ENCODE measurements around the gene NOTUM. TPM values are rescaled to one million over a fixed set of nuclear protein-coding genes. Genes with fewer than 3 reads are reported as not detected.
"Not testable (repeated sequence)": the region's sequence is repeated elsewhere in the genome, so short reads cannot be mapped to it uniquely, and the experiment has no call there.

Gene NOTUM
- total RNA-seq, 2 experiments from 2014 or later: 0.15 TPM; not detected in 1

DNA sequence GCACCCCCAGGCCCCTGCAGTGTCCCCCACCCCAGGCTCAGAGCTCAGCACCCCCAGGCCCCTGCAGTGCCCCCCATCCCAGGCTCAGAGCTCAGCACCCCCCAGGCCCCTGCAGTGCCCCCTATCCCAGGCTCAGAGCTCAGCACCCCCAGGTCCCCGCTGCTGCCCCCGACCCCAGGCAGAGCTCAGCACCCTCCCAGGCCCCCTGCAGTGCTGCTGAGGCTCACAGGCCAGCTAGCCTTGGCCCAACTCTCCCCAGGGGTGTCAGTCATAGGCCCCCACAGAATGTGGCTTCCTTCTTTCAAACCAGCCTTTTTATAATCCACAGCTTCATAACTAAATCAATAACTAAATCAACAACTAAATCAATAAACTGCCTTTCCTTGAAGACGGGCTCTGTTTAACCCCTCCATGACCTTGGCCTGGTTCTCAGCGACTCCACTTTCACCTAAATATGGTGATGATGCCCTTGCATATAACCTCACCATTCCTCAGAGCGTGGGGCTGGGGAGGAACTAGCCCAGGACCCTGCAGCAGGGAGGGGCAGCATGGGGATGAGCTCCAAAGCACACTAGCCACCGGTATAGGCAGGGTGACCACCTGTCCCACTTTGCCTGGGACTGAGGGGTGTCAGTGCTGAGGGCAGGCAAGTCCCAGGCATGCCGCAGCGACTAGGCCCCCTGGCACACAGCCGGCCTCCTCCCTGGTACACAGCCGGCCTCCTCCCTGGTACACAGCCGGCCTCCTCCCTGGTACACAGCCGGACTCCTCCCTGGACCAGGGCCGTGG, 5.0 kb downstream of the NOTUM start:
- no peak overlapping the region for H3K27ac Mint-ChIP-seq
- DNase-seq: no peak
- ChIA-PET POLR2A (no interaction called here), CTCF (interaction anchor here (0.7 to 1.0 kb wide), 2 partner anchors 65 to 206 kb away, joined by 3 read pairs; no protein-coding TSS in a partner anchor)
- H3K36me3 Mint-ChIP-seq (ENCODE audit: low read depth): no peaks in the 10 kb centered on the region
- H3K4me1 Mint-ChIP-seq: peaks cover 4% of the 10 kb centered on the region
- H3K9me3 Mint-ChIP-seq: no peaks in the 10 kb centered on the region
- peaks cover 19% of the 10 kb centered on the region for H3K27me3 Mint-ChIP-seq
- no peak overlapping the region for H3K4me3 Mint-ChIP-seq

DNA sequence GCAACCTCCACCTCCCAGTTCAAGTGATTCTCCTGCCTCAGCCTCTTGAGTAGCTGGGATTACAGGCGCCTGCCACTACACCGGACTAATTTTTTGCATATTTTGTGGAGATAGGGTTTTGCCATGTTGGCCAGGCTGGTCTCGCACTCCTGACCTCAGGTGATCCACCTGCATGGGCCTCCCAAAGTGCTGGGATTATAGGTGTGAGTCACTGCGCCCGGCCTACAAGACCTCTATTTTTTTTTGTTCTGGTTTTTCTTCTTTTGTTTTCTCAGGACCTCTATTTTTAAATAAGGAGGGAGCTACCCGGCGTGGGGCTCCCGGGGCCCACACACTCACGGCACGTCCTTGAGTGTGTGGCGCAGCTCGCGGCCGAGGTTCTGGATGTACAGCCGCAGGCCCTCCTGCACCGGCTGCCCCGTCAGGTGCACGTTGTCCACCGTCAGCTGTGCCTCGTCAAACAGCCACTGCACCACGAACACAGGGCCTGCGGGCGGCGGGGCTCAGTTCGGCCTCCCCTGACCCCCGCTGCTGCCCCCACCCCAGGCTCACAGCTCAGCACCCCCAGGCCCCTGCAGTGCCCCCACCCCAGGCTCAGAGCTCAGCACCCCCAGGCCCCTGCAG, 5.8 kb downstream of the NOTUM start:
- DNase-seq: no peak
- Mint-ChIP-seq H3K4me1 (peaks cover 4% of the 10 kb centered on the region), H3K27me3 (peaks cover 22% of the 10 kb centered on the region), H3K4me3 (no peak overlapping the region), H3K9me3 (no peaks in the 10 kb centered on the region), H3K27ac (no peak overlapping the region), H3K36me3 (ENCODE audit: low read depth) (no peaks in the 10 kb centered on the region)
- ChIA-PET POLR2A (interaction anchor here (0.9 kb wide), 1 partner anchor 23 kb away, joined by 3 read pairs; no protein-coding TSS in a partner anchor), CTCF (interaction anchor here (0.7 to 1.0 kb wide), 2 partner anchors 66 to 207 kb away, joined by 3 read pairs; no protein-coding TSS in a partner anchor)

- no peaks in the 10 kb centered on the region for H3K9me3 Mint-ChIP-seq
- H3K27me3 Mint-ChIP-seq: peaks cover 22% of the 10 kb centered on the region
- ChIA-PET POLR2A (interaction anchor here (0.8 to 1.1 kb wide), 3 partner anchors 11 to 69 kb away, joined by 3 read pairs; partner anchors contain the start of gene LRRC45), CTCF (interaction anchor here (0.7 to 1.2 kb wide), 5 partner anchors 10 to 744 kb away, joined by 3 to 5 read pairs (median 3); partner anchors contain the start of genes MAFG and RAB40B)
- peaks cover 4% of the 10 kb centered on the region for H3K4me1 Mint-ChIP-seq
- no peak overlapping the region for H3K4me3 Mint-ChIP-seq
- no peak overlapping the region for H3K27ac Mint-ChIP-seq
- no peaks in the 10 kb centered on the region for H3K36me3 Mint-ChIP-seq (ENCODE audit: low read depth)
- DNase-seq: no peak
Observed at GRCh38 chr17:81954131-81955057, 6.6 kb downstream of the NOTUM start.

DNA sequence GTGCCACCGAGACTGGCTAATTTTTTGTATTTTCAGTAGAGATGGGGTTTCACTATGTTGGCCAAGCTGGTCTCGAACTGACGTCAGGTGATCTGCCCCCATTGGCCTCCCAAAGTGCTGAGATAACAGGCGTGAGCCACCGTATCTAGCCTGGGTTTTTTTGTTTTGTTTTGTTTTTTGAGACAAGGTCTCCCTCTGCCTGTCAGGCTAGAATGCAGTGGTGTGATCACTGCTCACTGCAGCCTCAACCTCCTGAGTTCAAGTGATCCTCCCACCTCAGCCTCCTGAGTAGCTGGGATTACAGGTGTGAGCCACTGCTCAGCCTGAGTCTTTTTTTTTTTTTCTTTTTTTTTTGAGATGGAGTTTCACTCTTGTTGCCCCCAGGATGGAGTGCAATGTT, 7.5 kb downstream of the NOTUM start:
- H3K4me3 Mint-ChIP-seq; DNase-seq; H3K36me3 Mint-ChIP-seq (ENCODE audit: low read depth); H3K27ac Mint-ChIP-seq; H3K4me1 Mint-ChIP-seq; H3K9me3 Mint-ChIP-seq: not testable (repeated sequence)
- ChIA-PET POLR2A (interaction anchor here (1.1 kb wide), 1 partner anchor 10 kb away, joined by 3 read pairs; no protein-coding TSS in a partner anchor), CTCF (interaction anchor here (0.7 to 1.2 kb wide), 4 partner anchors 9 to 68 kb away, joined by 3 to 5 read pairs (median 3); partner anchors contain the start of gene MAFG)
- H3K27me3 Mint-ChIP-seq: peaks cover 15% of the 10 kb centered on the region

- Mint-ChIP-seq H3K27me3 (peaks cover 10% of the 10 kb centered on the region), H3K9me3 (no peaks in the 10 kb centered on the region), H3K4me3 (no peak overlapping the region), H3K36me3 (ENCODE audit: low read depth) (no peaks in the 10 kb centered on the region), H3K27ac (no peak overlapping the region), H3K4me1 (no peaks in the 10 kb centered on the region)
- ChIA-PET CTCF (no interaction called here), POLR2A (interaction anchor here (1.3 kb wide), 1 partner anchor 24 kb away, joined by 3 read pairs; no protein-coding TSS in a partner anchor)
- no peak for DNase-seq
Observed at GRCh38 chr17:81952792-81953228, 8.2 kb downstream of the NOTUM start.

GRCh38 chr17:81951785-81952684, 9.0 kb downstream of the NOTUM start:
- H3K9me3 Mint-ChIP-seq: no peaks in the 10 kb centered on the region
- ChIA-PET CTCF (no interaction called here), POLR2A (interaction anchor here (1.3 kb wide), 1 partner anchor 25 kb away, joined by 3 read pairs; no protein-coding TSS in a partner anchor)
- H3K36me3 Mint-ChIP-seq (ENCODE audit: low read depth): no peaks in the 10 kb centered on the region
- no peak for DNase-seq
- H3K4me1 Mint-ChIP-seq: no peaks in the 10 kb centered on the region
- H3K27ac Mint-ChIP-seq: no peak overlapping the region
- H3K4me3 Mint-ChIP-seq: no peak overlapping the region
- peaks cover 5% of the 10 kb centered on the region for H3K27me3 Mint-ChIP-seq

GRCh38 chr17:81950501-81950900, 10.5 kb downstream of the NOTUM start:
- no peak overlapping the region for H3K4me3 Mint-ChIP-seq
- no peak for DNase-seq
- H3K27ac Mint-ChIP-seq: no peak overlapping the region
- peaks cover 5% of the 10 kb centered on the region for H3K27me3 Mint-ChIP-seq
- no peaks in the 10 kb centered on the region for H3K36me3 Mint-ChIP-seq (ENCODE audit: low read depth)
- no peaks in the 10 kb centered on the region for H3K4me1 Mint-ChIP-seq
- CTCF ChIA-PET: no interaction called here
- H3K9me3 Mint-ChIP-seq: no peaks in the 10 kb centered on the region
- POLR2A ChIA-PET: interaction anchor here (1.2 kb wide), 1 partner anchor 223 kb away, joined by 3 read pairs; no protein-coding TSS in a partner anchor

GRCh38 chr17:81948635-81949378, 12.2 kb downstream of the NOTUM start:
- ChIA-PET CTCF (no interaction called here), POLR2A (no interaction called here)
- peaks cover 5% of the 10 kb centered on the region for H3K27me3 Mint-ChIP-seq
- no peaks in the 10 kb centered on the region for H3K9me3 Mint-ChIP-seq
- H3K4me3 Mint-ChIP-seq: no peak overlapping the region
- H3K4me1 Mint-ChIP-seq: no peaks in the 10 kb centered on the region
- no peak overlapping the region for H3K27ac Mint-ChIP-seq
- no peaks in the 10 kb centered on the region for H3K36me3 Mint-ChIP-seq (ENCODE audit: low read depth)
- DNase-seq: no peak

GRCh38 chr17:81947189-81947588, 13.8 kb downstream of the NOTUM start, which contains the start of gene MYADML2:
TSS of gene MYADML2 (minus strand) at chr17:81947233. CDS start at chr17:81941741, 5,492 bp downstream.
- ChIA-PET POLR2A (no interaction called here), CTCF (no interaction called here)
- Mint-ChIP-seq H3K27ac (no peak within 1 kb of the TSS), H3K27me3 (peaks cover 2% of the 10 kb centered on the region), H3K4me3 (no peak within 1 kb of the TSS), H3K36me3 (ENCODE audit: low read depth) (no peaks in the 10 kb centered on the region), H3K9me3 (no peaks in the 10 kb centered on the region), H3K4me1 (no peaks in the 10 kb centered on the region)
- DNase-seq: no peak

DNA sequence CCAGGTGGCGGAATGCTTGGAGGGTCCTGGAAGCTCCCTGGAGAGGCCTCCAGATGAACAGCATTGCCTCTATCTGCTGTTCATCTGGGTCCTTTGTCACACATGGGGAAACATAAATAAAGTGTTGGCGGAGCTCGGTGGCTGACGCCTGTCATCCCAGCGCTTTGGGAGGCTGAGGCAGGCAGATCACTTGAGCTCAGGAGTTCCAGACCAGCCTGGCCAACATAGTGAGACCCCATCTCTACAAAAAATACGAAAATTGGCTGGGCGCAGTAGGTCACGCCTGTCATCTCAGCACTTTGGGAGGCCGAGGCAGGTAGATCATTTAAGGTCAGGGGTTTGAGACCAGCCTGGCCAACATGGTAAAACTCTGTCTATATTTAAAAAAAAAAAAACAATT, 16.1 kb downstream of the NOTUM start:
- H3K4me1 Mint-ChIP-seq: no peaks in the 10 kb centered on the region
- H3K4me3 Mint-ChIP-seq: no peak overlapping the region
- H3K36me3 Mint-ChIP-seq (ENCODE audit: low read depth): no peaks in the 10 kb centered on the region
- CTCF ChIA-PET: interaction anchor here (1.4 to 1.7 kb wide), 2 partner anchors 9 to 15 kb away, joined by 3 to 5 read pairs; no protein-coding TSS in a partner anchor
- DNase-seq: no peak
- no peak overlapping the region for H3K27ac Mint-ChIP-seq
- H3K27me3 Mint-ChIP-seq: no peaks in the 10 kb centered on the region
- POLR2A ChIA-PET: no interaction called here
- no peaks in the 10 kb centered on the region for H3K9me3 Mint-ChIP-seq

DNA sequence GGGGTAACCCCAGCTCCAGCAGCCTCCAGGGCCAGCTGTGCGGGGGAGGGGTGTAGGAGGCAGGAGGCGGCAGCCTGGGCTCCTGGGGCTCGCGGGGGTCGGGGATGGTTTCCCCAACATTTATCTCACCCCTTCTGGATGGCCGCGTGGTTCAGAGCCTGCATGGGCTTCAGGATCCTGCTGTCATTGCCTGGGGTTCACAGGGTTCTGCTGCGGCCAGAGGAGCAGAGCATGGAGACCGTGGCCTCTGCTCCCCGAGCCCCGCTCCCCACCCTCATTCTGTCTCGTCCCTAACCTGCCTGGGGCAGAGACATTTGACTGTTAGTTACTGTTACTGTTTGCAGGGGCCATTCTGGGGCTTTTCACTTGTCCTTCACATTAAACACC, 18.8 kb downstream of the NOTUM start:
- CTCF ChIA-PET: interaction anchor here (0.7 kb wide), 1 partner anchor 81 kb away, joined by 3 read pairs; no protein-coding TSS in a partner anchor
- no peaks in the 10 kb centered on the region for H3K27me3 Mint-ChIP-seq
- peaks cover 6% of the 10 kb centered on the region for H3K4me1 Mint-ChIP-seq
- DNase-seq: no peak
- no peak overlapping the region for H3K27ac Mint-ChIP-seq
- H3K9me3 Mint-ChIP-seq: no peaks in the 10 kb centered on the region
- no peak overlapping the region for H3K4me3 Mint-ChIP-seq
- POLR2A ChIA-PET: no interaction called here
- H3K36me3 Mint-ChIP-seq (ENCODE audit: low read depth): no peaks in the 10 kb centered on the region
